Astrocyte (in vitro differentiated cells and primary cell): Measurements from ENCODE around the gene GLIPR2.

ENCODE experiments used
- CTCF ChIP-seq: IDR thresholded peaks from 2 replicates; pipeline ENCODE4 v1.5.1; 2011; ENCODE audit warnings: low read depth, mild to moderate bottlenecking, inconsistent platforms, low read length, moderate library complexity; ENCODE audit not compliant: insufficient read depth
- EZH2 ChIP-seq: IDR thresholded peaks from 2 replicates; pipeline ENCODE4 v1.6.1; 2012; ENCODE audit warnings: mild to moderate bottlenecking, low read length, inconsistent platforms; ENCODE audit not compliant: insufficient read depth

GRCh38 chr9:36161187-36161586 is 24.7 kb downstream of the GLIPR2 start:
- no peak for TF ChIP-seq EZH2
- TF ChIP-seq CTCF = no peak
